Transverse colon (tissue), 4 donors: ENCODE measurements around the gene COQ3.

Experiments
- CTCF ChIP-seq, 5 experiments: fragments of 200-600 bp in 3 of 5; fragments of 450-650 bp in 2 of 5; sonication (generic) in 3 of 5; IDR thresholded peaks; 1 replicate in 2 of 5; 2 replicates in 3 of 5; pipeline ENCODE4 v1.5.1; 2016 to 2017; ENCODE audit warnings: antibody characterized with exemption in 5 of 5, inconsistent platforms in 3 of 5, mild to moderate bottlenecking in 2 of 5, moderate library complexity in 1 of 5
- EP300 ChIP-seq: sonication (generic); formaldehyde crosslinking; IDR thresholded peaks from one replicate; pipeline ENCODE4 v1.6.1; 2017; ENCODE audit warnings: antibody characterized with exemption, low read depth
- POLR2A ChIP-seq: fragments of 450-650 bp; IDR thresholded peaks from one replicate; pipeline ENCODE4 v1.6.1; 2016; ENCODE audit warnings: antibody characterized with exemption, mild to moderate bottlenecking, moderate library complexity
- POLR2AphosphoS5 ChIP-seq, 3 donors: sonication (generic); formaldehyde crosslinking; IDR thresholded peaks; one replicate each; pipeline ENCODE4 v1.6.1; 2016; ENCODE audit warnings: antibody characterized with exemption in 3 of 3

- TF ChIP-seq CTCF (IDR thresholded peaks at IDR 0.05) (no peak), POLR2AphosphoS5 (IDR thresholded peaks at IDR 0.05) (no peak), POLR2A (no peak), EP300 (no peak)
These were observed 37.4 kb downstream of the COQ3 start for GRCh38 chr6:99356641-99357040.
